Right lobe of liver (tissue), 6 donors: ENCODE data around the gene MYOM3. TPM values are rescaled to one million over a fixed set of nuclear protein-coding genes. Genes with fewer than 3 reads are reported as not detected.

ENCODE experiments used
- ATAC-seq, 4 donors: fragments of 200-7000 bp; cut with Tn5 transposase; one replicate each; pipeline ENCODE4 v1.9.1; 2020; ENCODE audit warnings: mild to moderate bottlenecking in 4 of 4, moderate library complexity in 4 of 4
- DNase-seq, 3 donors: peaks; one replicate each; pipeline ENCODE4 v3.0.0-alpha.2; 2020
- H3K27ac ChIP-seq, 3 donors: fragments of 200-600 bp; one replicate each; pipeline ENCODE4 v1.8.0; 2022
- H3K27me3 ChIP-seq, 2 donors: fragments of 200-600 bp; one replicate each; pipeline ENCODE4 v1.8.0; 2022
- H3K36me3 ChIP-seq, 4 donors: fragments of 200-600 bp; sonication (generic) in 1 of 4; one replicate each; pipeline versions ENCODE4 v1.5.1 to v1.8.0; 2017 to 2022; ENCODE audit warnings: control low read depth in 1 of 4
- H3K4me1 ChIP-seq, 4 donors: fragments of 200-600 bp; sonication (generic) in 1 of 4; one replicate each; pipeline versions ENCODE4 v1.5.1 to v1.8.0; 2017 to 2022; ENCODE audit warnings: control low read depth in 1 of 4
- H3K4me3 ChIP-seq, 3 donors: fragments of 200-600 bp; one replicate each; pipeline ENCODE4 v1.8.0; 2022
- H3K9me3 ChIP-seq, 4 donors: fragments of 200-600 bp; sonication (generic) in 1 of 4; one replicate each; pipeline versions ENCODE4 v1.5.1 to v1.8.0; 2017 to 2022; ENCODE audit warnings: control low read depth in 1 of 4
- CTCF ChIP-seq, 4 donors: fragments of 200-600 bp in 3 of 4; fragments of 450-650 bp in 1 of 4; IDR thresholded peaks; one replicate each; pipeline versions ENCODE4 v1.5.1 to v1.8.0; 2016 to 2022; ENCODE audit warnings: antibody characterized with exemption in 4 of 4, mild to moderate bottlenecking in 2 of 4
- POLR2A ChIP-seq: fragments of 450-650 bp; IDR thresholded peaks from one replicate; pipeline ENCODE4 v1.6.1; 2017; ENCODE audit warnings: antibody characterized with exemption, mild to moderate bottlenecking
- WGBS: methylation state at CpG from one replicate; pipeline ENCODE4 v1.1.6; 2018; ENCODE audit warnings: low coverage, low lambda C conversion rate; ENCODE audit not compliant: insufficient coverage; ENCODE audit errors: missing lambda C conversion rate; 5-methylcytosine and 5-hydroxymethylcytosine counted together
- intact Hi-C, 2 donors: fragments of 100-400 bp; cut with DNase I; formaldehyde crosslinking; loops; one replicate each; pipeline versions ENCODE4 v1.11.2 to v1.14.1; 2022
- total RNA-seq, 6 experiments: library from RNA; depleted of rRNA in 2 of 6; stranded (reverse); fragments of >200 nt in 2 of 6; fragmentation: NEBNext Ultra II Directional in 3 of 6; extraction: Animal tissue kit (Norgen Biotek cat#: 25700) in 3 of 6; gene quantifications; one replicate each; pipeline versions ENCODE4 v1.1.0 to v1.2.4, GENCODE V29; 2016 to 2023
- donor health status: DM: no; HTN: yes; CAD: no.
- donor health status: DM: no; HTN: no; CAD: no.
- donor health status: DM: no; HTN: no; CAD: no.
- donor health status: DM: no; HTN: yes; CAD: no.
- donor health status: DM: no; HTN: yes; CAD: no.

MYOM3 gene
- total RNA-seq, 6 experiments from 2014 or later = 0.04 to 0.37 (median 0.13) TPM

GRCh38 chr1:24096009-24096738 is 15.8 kb downstream of the MYOM3 start:
- Histone ChIP-seq H3K27ac (no peak overlapping the region), H3K4me3 (no peak overlapping the region), H3K27me3 (no peaks in the 10 kb centered on the region), H3K36me3 (no peaks in the 10 kb centered on the region), H3K4me1 (no peaks in the 10 kb centered on the region), H3K9me3 (no peaks in the 10 kb centered on the region)
- TF ChIP-seq CTCF (IDR thresholded peaks at IDR 0.05) = no peak
- TF ChIP-seq POLR2A = no peak
- no peak for ATAC-seq
- no peak for DNase-seq
- intact Hi-C loops = no loop called here
- WGBS = 87% methylated on average over 5 of the region's 8 CpGs

- Histone ChIP-seq H3K36me3 (no peaks in the 10 kb centered on the region), H3K9me3 (no peaks in the 10 kb centered on the region), H3K4me1 (no peaks in the 10 kb centered on the region), H3K27ac (no peak overlapping the region), H3K27me3 (no peaks in the 10 kb centered on the region), H3K4me3 (no peak overlapping the region)
- WGBS = 47% methylated on average over 4 of the region's 14 CpGs
- no peak for ATAC-seq
- no peak for DNase-seq
- intact Hi-C loops = no loop called here
- TF ChIP-seq CTCF (IDR thresholded peaks at IDR 0.05) (no peak), POLR2A (no peak)
Measured at GRCh38 chr1:24095140-24095859, 16.6 kb downstream of the MYOM3 start.

GRCh38 chr1:24094554-24094953 is 17.4 kb downstream of the MYOM3 start:
- 79% methylated on average over 3 of the region's 5 CpGs for WGBS
- no peak for TF ChIP-seq POLR2A
- no peak for TF ChIP-seq CTCF (IDR thresholded peaks at IDR 0.05)
- H3K27me3 ChIP-seq = no peaks in the 10 kb centered on the region
- no peaks in the 10 kb centered on the region for H3K36me3 ChIP-seq
- no peaks in the 10 kb centered on the region for H3K9me3 ChIP-seq
- ATAC-seq (no peak), DNase-seq (no peak)
- H3K27ac ChIP-seq = no peak overlapping the region
- intact Hi-C loops = no loop called here
- H3K4me3 ChIP-seq = no peak overlapping the region
- H3K4me1 ChIP-seq = no peaks in the 10 kb centered on the region

- no peaks in the 10 kb centered on the region for H3K9me3 ChIP-seq
- H3K4me3 ChIP-seq = no peak overlapping the region
- intact Hi-C loops = no loop called here
- no peaks in the 10 kb centered on the region for H3K36me3 ChIP-seq
- no peak for TF ChIP-seq CTCF (IDR thresholded peaks at IDR 0.05)
- DNase-seq (no peak), ATAC-seq (no peak)
- H3K27ac ChIP-seq = no peak overlapping the region
- no peaks in the 10 kb centered on the region for H3K4me1 ChIP-seq
- no peaks in the 10 kb centered on the region for H3K27me3 ChIP-seq
- 78% methylated on average over 2 of the region's 9 CpGs for WGBS
Measured at GRCh38 chr1:24093732-24094131, 18.2 kb downstream of the MYOM3 start.
